ENCODE data around the gene LGR5.

DNA sequence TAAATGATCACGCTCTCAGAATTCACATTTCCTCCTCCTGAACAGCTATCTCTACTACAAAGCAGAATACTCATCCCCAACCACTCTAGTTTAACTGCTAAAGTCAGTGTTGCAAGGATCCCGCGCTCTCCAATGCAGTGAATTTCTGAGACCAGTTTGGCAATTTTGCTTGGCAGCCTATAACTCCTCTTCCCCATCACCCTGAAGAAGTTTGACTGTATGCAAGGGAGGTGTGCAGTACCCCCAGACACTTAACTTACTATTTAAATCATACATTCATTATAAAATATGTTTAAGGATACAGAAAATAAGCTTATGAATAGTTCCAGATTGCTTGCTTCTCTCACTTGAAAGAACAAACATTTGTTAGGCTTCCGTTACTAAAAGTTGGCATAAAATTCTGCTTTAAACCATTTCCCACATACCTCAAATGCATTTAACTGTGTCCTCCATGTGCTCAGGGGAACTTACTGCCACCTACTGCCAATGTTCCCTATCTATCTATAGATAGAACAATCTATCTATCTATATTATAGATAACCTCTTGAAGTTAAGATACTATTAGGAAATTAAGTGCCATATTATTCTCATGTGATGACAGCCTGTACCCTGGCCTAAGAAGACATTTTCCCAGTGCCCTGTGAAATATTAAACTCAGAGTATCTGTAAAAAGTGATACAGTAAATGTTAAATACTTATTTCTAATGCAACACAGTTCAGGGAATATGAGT, 2.4 kb downstream of the LGR5 start:
- TF ChIP-seq, protein P1, sequence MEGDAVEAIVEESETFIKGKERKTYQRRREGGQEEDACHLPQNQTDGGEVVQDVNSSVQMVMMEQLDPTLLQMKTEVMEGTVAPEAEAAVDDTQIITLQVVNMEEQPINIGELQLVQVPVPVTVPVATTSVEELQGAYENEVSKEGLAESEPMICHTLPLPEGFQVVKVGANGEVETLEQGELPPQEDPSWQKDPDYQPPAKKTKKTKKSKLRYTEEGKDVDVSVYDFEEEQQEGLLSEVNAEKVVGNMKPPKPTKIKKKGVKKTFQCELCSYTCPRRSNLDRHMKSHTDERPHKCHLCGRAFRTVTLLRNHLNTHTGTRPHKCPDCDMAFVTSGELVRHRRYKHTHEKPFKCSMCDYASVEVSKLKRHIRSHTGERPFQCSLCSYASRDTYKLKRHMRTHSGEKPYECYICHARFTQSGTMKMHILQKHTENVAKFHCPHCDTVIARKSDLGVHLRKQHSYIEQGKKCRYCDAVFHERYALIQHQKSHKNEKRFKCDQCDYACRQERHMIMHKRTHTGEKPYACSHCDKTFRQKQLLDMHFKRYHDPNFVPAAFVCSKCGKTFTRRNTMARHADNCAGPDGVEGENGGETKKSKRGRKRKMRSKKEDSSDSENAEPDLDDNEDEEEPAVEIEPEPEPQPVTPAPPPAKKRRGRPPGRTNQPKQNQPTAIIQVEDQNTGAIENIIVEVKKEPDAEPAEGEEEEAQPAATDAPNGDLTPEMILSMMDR (IDR thresholded peaks at IDR 0.05; ENCODE audit: insufficient read depth, low read length, poor library complexity, severe bottlenecking) = no peak
- TF ChIP-seq EZH2phosphoT487 (conservative IDR thresholded peaks at IDR 0.05; ENCODE audit: low read length) = no peak

All from SU-DHL-6 (cell line).